COLO829 (cell line): ENCODE measurements around the gene SPEM1.

Experiments used
- DNase-seq: peaks from one replicate; pipeline ENCODE4 v3.0.0; 2012; ENCODE audit warnings: low spot score

The SPEM1 gene

GRCh38 chr17:7419819-7420610 is at the start of gene SPEM1:
Gene SPEM1, plus strand, starts transcription at chr17:7420324. Its CDS starts 61 bp downstream, at chr17:7420385.
- no peak for DNase-seq

GRCh38 chr17:7370853-7371252 is 49.3 kb upstream of the SPEM1 start:
- DNase-seq: no peak

GRCh38 chr17:7374353-7374752 is 45.8 kb upstream of the SPEM1 start:
- no peak for DNase-seq

GRCh38 chr17:7379134-7379533 is 41.0 kb upstream of the SPEM1 start:
- DNase-seq: no peak

GRCh38 chr17:7380321-7380720 is 39.8 kb upstream of the SPEM1 start:
- DNase-seq: no peak

GRCh38 chr17:7380855-7381683 is 39.1 kb upstream of the SPEM1 start, which contains the start of gene TNK1:
Gene TNK1, plus strand, starts transcription at chr17:7381089. Its CDS starts 1,838 bp downstream, at chr17:7382927.
- DNase-seq: no peak

GRCh38 chr17:7382901-7383300 is 37.2 kb upstream of the SPEM1 start:
- no peak for DNase-seq

- DNase-seq: no peak
These were observed 36.8 kb upstream of the SPEM1 start for GRCh38 chr17:7383371-7383741.

- DNase-seq: no peak
These were observed 36.2 kb upstream of the SPEM1 start for GRCh38 chr17:7383742-7384488.

- DNase-seq: no peak
These were observed 35.5 kb upstream of the SPEM1 start for GRCh38 chr17:7384489-7385081.

- no peak for DNase-seq
These were observed 31.3 kb upstream of the SPEM1 start for GRCh38 chr17:7388856-7389255.

- DNase-seq: no peak
These were observed 29.9 kb upstream of the SPEM1 start for GRCh38 chr17:7389924-7390910.

- DNase-seq: no peak
These were observed 28.8 kb upstream of the SPEM1 start for GRCh38 chr17:7391307-7391706.

GRCh38 chr17:7392696-7393612 is 27.2 kb upstream of the SPEM1 start:
- DNase-seq: no peak

- no peak for DNase-seq
These were observed 26.3 kb upstream of the SPEM1 start for GRCh38 chr17:7393613-7394451.

GRCh38 chr17:7394452-7395191 is 25.5 kb upstream of the SPEM1 start, which contains the start of gene PLSCR3:
Gene PLSCR3, minus strand, starts transcription at chr17:7394525. Its CDS starts 415 bp downstream, at chr17:7394110.
- DNase-seq: peak; percentile 79

- DNase-seq: no peak
These were observed 24.0 kb upstream of the SPEM1 start for GRCh38 chr17:7396147-7396546.

GRCh38 chr17:7398612-7399011 is 21.5 kb upstream of the SPEM1 start:
- DNase-seq: no peak
